ENCODE data around the gene CACNA2D1. TPM values are rescaled to one million over a fixed set of nuclear protein-coding genes. Genes with fewer than 3 reads are reported as not detected.
"Not testable (repeated sequence)": the region's sequence is repeated elsewhere in the genome, so short reads cannot be mapped to it uniquely, and the experiment has no call there.

The CACNA2D1 gene
- polyA plus RNA-seq, 1 experiment = 19.5 TPM

GRCh38 chr7:82141427-82141826, 302.1 kb downstream of the CACNA2D1 start:
- ChIA-PET POLR2A (interaction anchor here (0.5 kb wide), 1 partner anchor 117 kb away, joined by 11 read pairs; no protein-coding TSS in a partner anchor), CTCF (interaction anchor here (0.6 to 1.0 kb wide), 2 partner anchors 8 to 33 kb away, joined by 3 read pairs; no protein-coding TSS in a partner anchor)
- no peak overlapping the region for H3K27ac ChIP-seq (ENCODE audit: low read depth, low read length)
- no peaks in the 10 kb centered on the region for H3K9me3 ChIP-seq (ENCODE audit: control insufficient read depth, insufficient read depth, low read length)
- H3K27me3 ChIP-seq (ENCODE audit: control insufficient read depth, insufficient read depth, low read length) = no peaks in the 10 kb centered on the region
- TF ChIP-seq CTCF (IDR thresholded peaks at IDR 0.05; ENCODE audit: low read depth, low read length) = no peak
- H3K4me3 ChIP-seq (ENCODE audit: low read depth, low read length) = no peak overlapping the region
- no peak for DNase-seq (ENCODE audit: low read depth, low spot score)

GRCh38 chr7:82140608-82141007, 303.0 kb downstream of the CACNA2D1 start:
- POLR2A ChIA-PET = interaction anchor here (0.5 kb wide), 1 partner anchor 118 kb away, joined by 11 read pairs; no protein-coding TSS in a partner anchor
- not testable (repeated sequence) for DNase-seq (ENCODE audit: low read depth, low spot score); H3K9me3 ChIP-seq (ENCODE audit: control insufficient read depth, insufficient read depth, low read length); H3K4me3 ChIP-seq (ENCODE audit: low read depth, low read length); H3K27me3 ChIP-seq (ENCODE audit: control insufficient read depth, insufficient read depth, low read length); H3K27ac ChIP-seq (ENCODE audit: low read depth, low read length)
- CTCF ChIA-PET = interaction anchor here (0.5 kb wide), 1 partner anchor 640 kb away, joined by 7 read pairs; no protein-coding TSS in a partner anchor

- TF ChIP-seq CTCF (IDR thresholded peaks at IDR 0.05; ENCODE audit: low read depth, low read length) = no peak
- Histone ChIP-seq H3K27ac (ENCODE audit: low read depth, low read length) (no peak overlapping the region), H3K4me3 (ENCODE audit: low read depth, low read length) (no peak overlapping the region), H3K27me3 (ENCODE audit: control insufficient read depth, insufficient read depth, low read length) (no peaks in the 10 kb centered on the region), H3K9me3 (ENCODE audit: control insufficient read depth, insufficient read depth, low read length) (no peaks in the 10 kb centered on the region)
- ChIA-PET CTCF (no interaction called here), POLR2A (no interaction called here)
- DNase-seq (ENCODE audit: low read depth, low spot score) = no peak
Measured at GRCh38 chr7:82131215-82131614, 312.4 kb downstream of the CACNA2D1 start.

GRCh38 chr7:82129091-82129490, 314.5 kb downstream of the CACNA2D1 start:
- no peak for DNase-seq (ENCODE audit: low read depth, low spot score)
- no peak overlapping the region for H3K27ac ChIP-seq (ENCODE audit: low read depth, low read length)
- no peaks in the 10 kb centered on the region for H3K27me3 ChIP-seq (ENCODE audit: control insufficient read depth, insufficient read depth, low read length)
- POLR2A ChIA-PET = no interaction called here
- CTCF ChIA-PET = no interaction called here
- no peak for TF ChIP-seq CTCF (IDR thresholded peaks at IDR 0.05; ENCODE audit: low read depth, low read length)
- H3K9me3 ChIP-seq (ENCODE audit: control insufficient read depth, insufficient read depth, low read length) = peaks cover 5% of the 10 kb centered on the region; the same call in 1 of the 2 replicates
- no peak overlapping the region for H3K4me3 ChIP-seq (ENCODE audit: low read depth, low read length)

GRCh38 chr7:82128546-82128945, 315.0 kb downstream of the CACNA2D1 start:
- POLR2A ChIA-PET = no interaction called here
- no peak for TF ChIP-seq CTCF (IDR thresholded peaks at IDR 0.05; ENCODE audit: low read depth, low read length)
- H3K4me3 ChIP-seq (ENCODE audit: low read depth, low read length) = no peak overlapping the region
- H3K27ac ChIP-seq (ENCODE audit: low read depth, low read length) = no peak overlapping the region
- DNase-seq (ENCODE audit: low read depth, low spot score) = no peak
- peaks cover 5% of the 10 kb centered on the region; the same call in 1 of the 2 replicates for H3K9me3 ChIP-seq (ENCODE audit: control insufficient read depth, insufficient read depth, low read length)
- CTCF ChIA-PET = no interaction called here
- H3K27me3 ChIP-seq (ENCODE audit: control insufficient read depth, insufficient read depth, low read length) = no peaks in the 10 kb centered on the region
